Measurements from ENCODE around the gene GMPPA.

DNA sequence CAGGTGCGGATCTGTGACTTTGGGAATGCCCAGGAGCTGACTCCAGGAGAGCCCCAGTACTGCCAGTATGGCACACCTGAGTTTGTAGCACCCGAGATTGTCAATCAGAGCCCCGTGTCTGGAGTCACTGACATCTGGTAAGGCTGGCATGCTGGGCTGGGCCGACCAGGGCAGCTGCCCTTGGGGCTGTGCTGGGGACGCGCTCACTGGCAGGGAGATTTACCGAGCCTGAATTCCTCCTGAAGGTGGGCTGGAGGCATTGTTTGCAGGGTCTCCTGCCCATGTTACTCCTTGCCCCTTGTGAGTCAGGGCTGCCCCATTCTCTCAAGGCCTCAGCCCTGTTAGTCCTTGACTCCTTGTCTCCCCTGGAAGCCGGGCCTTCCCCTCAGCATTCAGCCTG, 18.7 kb upstream of the GMPPA start:
- no peak for TF ChIP-seq EP300 (IDR thresholded peaks at IDR 0.05)
- no peak for TF ChIP-seq RFX5 (IDR thresholded peaks at IDR 0.05)
- TF ChIP-seq, protein P1, sequence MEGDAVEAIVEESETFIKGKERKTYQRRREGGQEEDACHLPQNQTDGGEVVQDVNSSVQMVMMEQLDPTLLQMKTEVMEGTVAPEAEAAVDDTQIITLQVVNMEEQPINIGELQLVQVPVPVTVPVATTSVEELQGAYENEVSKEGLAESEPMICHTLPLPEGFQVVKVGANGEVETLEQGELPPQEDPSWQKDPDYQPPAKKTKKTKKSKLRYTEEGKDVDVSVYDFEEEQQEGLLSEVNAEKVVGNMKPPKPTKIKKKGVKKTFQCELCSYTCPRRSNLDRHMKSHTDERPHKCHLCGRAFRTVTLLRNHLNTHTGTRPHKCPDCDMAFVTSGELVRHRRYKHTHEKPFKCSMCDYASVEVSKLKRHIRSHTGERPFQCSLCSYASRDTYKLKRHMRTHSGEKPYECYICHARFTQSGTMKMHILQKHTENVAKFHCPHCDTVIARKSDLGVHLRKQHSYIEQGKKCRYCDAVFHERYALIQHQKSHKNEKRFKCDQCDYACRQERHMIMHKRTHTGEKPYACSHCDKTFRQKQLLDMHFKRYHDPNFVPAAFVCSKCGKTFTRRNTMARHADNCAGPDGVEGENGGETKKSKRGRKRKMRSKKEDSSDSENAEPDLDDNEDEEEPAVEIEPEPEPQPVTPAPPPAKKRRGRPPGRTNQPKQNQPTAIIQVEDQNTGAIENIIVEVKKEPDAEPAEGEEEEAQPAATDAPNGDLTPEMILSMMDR (IDR thresholded peaks at IDR 0.05), result no peak
- TF ChIP-seq POLR2A (IDR thresholded peaks at IDR 0.05; ENCODE audit: low read length), result no peak
- TF ChIP-seq, protein P2, sequence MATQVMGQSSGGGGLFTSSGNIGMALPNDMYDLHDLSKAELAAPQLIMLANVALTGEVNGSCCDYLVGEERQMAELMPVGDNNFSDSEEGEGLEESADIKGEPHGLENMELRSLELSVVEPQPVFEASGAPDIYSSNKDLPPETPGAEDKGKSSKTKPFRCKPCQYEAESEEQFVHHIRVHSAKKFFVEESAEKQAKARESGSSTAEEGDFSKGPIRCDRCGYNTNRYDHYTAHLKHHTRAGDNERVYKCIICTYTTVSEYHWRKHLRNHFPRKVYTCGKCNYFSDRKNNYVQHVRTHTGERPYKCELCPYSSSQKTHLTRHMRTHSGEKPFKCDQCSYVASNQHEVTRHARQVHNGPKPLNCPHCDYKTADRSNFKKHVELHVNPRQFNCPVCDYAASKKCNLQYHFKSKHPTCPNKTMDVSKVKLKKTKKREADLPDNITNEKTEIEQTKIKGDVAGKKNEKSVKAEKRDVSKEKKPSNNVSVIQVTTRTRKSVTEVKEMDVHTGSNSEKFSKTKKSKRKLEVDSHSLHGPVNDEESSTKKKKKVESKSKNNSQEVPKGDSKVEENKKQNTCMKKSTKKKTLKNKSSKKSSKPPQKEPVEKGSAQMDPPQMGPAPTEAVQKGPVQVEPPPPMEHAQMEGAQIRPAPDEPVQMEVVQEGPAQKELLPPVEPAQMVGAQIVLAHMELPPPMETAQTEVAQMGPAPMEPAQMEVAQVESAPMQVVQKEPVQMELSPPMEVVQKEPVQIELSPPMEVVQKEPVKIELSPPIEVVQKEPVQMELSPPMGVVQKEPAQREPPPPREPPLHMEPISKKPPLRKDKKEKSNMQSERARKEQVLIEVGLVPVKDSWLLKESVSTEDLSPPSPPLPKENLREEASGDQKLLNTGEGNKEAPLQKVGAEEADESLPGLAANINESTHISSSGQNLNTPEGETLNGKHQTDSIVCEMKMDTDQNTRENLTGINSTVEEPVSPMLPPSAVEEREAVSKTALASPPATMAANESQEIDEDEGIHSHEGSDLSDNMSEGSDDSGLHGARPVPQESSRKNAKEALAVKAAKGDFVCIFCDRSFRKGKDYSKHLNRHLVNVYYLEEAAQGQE (IDR thresholded peaks at IDR 0.05), result no peak
- TF ChIP-seq MAFK (IDR thresholded peaks at IDR 0.05; ENCODE audit: partially characterized antibody), result no peak
- no peak for TF ChIP-seq KDM5A (IDR thresholded peaks at IDR 0.05)
- TF ChIP-seq, protein P3, sequence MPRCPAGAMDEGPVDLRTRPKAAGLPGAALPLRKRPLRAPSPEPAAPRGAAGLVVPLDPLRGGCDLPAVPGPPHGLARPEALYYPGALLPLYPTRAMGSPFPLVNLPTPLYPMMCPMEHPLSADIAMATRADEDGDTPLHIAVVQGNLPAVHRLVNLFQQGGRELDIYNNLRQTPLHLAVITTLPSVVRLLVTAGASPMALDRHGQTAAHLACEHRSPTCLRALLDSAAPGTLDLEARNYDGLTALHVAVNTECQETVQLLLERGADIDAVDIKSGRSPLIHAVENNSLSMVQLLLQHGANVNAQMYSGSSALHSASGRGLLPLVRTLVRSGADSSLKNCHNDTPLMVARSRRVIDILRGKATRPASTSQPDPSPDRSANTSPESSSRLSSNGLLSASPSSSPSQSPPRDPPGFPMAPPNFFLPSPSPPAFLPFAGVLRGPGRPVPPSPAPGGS (IDR thresholded peaks at IDR 0.05), result no peak

Measured in A549 (cell line).